CD4-positive, alpha-beta T cell treated with Interleukin-6 for 4 hours (primary cell): ENCODE results near the gene KIF5A.
"Not testable (repeated sequence)": the region's sequence is repeated elsewhere in the genome, so short reads cannot be mapped to it uniquely, and the experiment has no call there.

Experiments used
- DNase-seq: peaks from one replicate; pipeline ENCODE4 v3.0.0-alpha.2; 2020; ENCODE audit warnings: mixed read lengths

The KIF5A gene

GRCh38 chr12:57549909-57550640 is at the start of gene KIF5A:
Gene KIF5A, plus strand, starts transcription at chr12:57550044. Its CDS starts 228 bp downstream, at chr12:57550272.
- DNase-seq, result peak; percentile 70

GRCh38 chr12:57500213-57500612 is 49.6 kb upstream of the KIF5A start:
- DNase-seq, result no peak

- DNase-seq, result not testable (repeated sequence)
These were observed 47.4 kb upstream of the KIF5A start for GRCh38 chr12:57502311-57502969.

- DNase-seq, result not testable (repeated sequence)
These were observed 43.3 kb upstream of the KIF5A start for GRCh38 chr12:57506541-57506940.

GRCh38 chr12:57507796-57508195 is 42.0 kb upstream of the KIF5A start:
- not testable (repeated sequence) for DNase-seq

GRCh38 chr12:57511161-57511560 is 38.7 kb upstream of the KIF5A start:
- no peak for DNase-seq

- no peak for DNase-seq
These were observed 38.1 kb upstream of the KIF5A start for GRCh38 chr12:57511588-57512325.

GRCh38 chr12:57512665-57513064 is 37.2 kb upstream of the KIF5A start:
- DNase-seq, result no peak

- no peak for DNase-seq
These were observed 36.6 kb upstream of the KIF5A start for GRCh38 chr12:57513266-57513665.

- DNase-seq, result not testable (repeated sequence)
These were observed 36.2 kb upstream of the KIF5A start for GRCh38 chr12:57513677-57514076.

- not testable (repeated sequence) for DNase-seq
These were observed 35.6 kb upstream of the KIF5A start for GRCh38 chr12:57514246-57514645.

GRCh38 chr12:57514720-57515407 is 35.0 kb upstream of the KIF5A start:
- DNase-seq, result no peak

- DNase-seq, result no peak
These were observed 34.4 kb upstream of the KIF5A start for GRCh38 chr12:57515408-57515933.

GRCh38 chr12:57515934-57516541 is 33.8 kb upstream of the KIF5A start:
- no peak for DNase-seq

- DNase-seq, result no peak
These were observed 33.2 kb upstream of the KIF5A start for GRCh38 chr12:57516617-57517153.

- DNase-seq, result no peak
These were observed 32.7 kb upstream of the KIF5A start for GRCh38 chr12:57517187-57517586.

GRCh38 chr12:57517718-57518117 is 32.1 kb upstream of the KIF5A start:
- not testable (repeated sequence) for DNase-seq

- DNase-seq, result no peak
These were observed 31.5 kb upstream of the KIF5A start for GRCh38 chr12:57518176-57518919.

- DNase-seq, result no peak
These were observed 30.7 kb upstream of the KIF5A start for GRCh38 chr12:57518920-57519795.

GRCh38 chr12:57519796-57520052 is 30.1 kb upstream of the KIF5A start:
- DNase-seq, result no peak
